Stimulated activated CD4-positive, alpha-beta T cell treated with anti-CD3 and anti-CD28 coated beads, Interleukin-4, amount 100 ng/mL, for 4 hours (primary cell): ENCODE results near the gene CDH4.

Experiments
- DNase-seq, 2 experiments: peaks; one replicate each; pipeline ENCODE4 v3.0.0-alpha.2; 2020

The CDH4 gene

DNA sequence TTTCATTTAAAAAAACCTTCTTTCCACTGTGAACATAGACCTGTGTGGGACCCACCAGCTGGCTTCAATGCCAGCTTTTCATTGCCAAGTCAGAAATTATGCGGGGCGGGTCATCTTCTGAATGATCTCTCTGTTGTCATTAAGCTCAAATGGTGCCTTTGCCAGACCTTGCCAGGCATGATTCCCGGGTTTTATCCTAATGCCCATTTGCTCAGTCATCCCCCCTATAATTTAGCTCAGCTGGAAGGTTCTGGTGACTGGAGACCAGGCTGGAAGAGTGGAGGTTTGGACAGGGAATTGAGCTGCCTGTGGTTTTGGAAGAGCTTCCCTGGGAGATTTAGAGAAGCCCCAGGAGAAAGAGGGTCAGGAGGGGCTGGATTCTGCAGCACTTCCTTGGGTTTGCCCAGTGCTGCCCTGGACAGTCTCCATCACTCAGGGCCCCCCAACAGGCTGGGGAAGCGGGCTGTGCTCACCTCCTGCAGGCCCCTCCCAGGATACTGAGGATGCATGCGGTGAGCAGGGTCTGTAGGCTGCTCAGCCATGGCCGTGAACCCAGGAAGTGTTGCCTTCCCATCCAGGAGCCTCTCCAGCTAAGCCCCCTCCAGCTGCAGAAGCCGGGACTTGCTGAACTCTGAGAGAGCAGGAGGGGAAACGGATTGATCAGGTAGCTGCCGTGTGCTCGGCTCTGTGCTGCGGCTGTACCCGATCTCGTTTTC lies 273.0 kb downstream of the CDH4 start:
- DNase-seq, result no peak

DNA sequence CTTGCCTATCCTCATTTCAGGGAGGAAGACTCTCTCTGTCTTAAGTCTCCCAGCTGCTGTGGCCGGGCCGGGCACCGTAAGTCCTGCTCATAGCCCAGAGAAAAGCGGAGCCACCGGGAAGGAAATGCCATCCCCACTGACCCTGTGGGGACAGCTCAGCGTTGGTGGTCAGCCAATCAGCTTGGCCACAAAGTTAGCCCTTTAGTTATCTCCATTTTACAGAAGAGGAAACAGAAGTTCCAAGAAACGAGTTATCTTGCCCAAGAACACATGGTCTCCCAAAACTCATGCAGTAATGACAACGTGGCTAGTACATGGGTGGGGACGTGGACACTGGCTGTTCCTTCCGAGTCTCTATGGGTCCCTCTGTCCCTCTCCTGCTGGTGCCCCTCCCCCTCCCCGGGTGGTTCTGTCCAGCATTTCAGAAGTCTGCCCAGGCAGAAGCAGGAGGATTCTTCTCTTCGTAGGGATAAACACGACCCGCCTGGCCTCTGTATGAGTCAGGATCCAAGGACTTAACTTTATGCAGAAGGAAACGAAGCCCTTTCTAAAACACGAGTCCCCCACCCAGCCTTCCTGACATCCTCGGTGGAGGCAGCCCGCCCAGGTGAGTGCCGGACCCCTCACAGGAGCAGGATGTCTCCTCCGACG lies 273.8 kb downstream of the CDH4 start:
- DNase-seq, result no peak

DNA sequence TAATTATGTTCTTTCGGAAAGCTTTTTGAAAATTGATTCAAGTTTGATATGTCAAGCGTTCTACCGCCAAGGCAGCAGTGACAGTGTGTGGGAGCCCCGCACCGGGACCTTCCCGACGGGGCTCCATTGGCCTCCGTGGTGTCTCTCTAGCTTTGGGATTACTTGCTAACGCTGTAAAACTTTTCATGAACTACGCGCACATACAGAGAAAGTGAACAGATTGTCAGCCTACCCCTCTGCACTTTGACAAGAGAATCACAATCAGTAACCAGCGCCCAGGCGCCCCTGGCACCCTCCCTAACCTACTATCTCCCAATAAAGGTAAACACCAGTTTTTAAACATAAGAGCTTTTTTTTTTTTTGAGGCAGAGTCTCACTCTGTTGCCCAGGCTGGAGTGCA lies 274.8 kb downstream of the CDH4 start:
- no peak for DNase-seq

DNA sequence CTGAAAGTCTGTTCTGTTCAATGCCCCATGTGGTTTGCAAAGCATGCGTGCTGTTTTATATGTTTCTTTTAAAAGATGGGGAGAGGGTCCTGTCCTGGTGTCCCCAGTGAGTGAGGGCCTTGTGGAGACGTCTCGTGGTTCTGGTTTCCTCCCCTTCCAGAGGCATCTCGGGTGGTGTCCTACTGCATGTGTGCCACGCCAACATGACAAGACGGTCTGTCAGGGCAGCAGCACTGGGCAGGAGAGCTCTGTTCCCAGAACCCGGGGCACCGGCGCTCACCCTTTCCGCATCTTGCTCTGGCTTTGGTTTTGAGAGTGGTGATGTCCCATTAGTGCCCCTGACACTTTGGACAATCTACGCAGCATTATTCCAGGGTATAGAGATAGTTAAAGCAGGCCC lies 275.6 kb downstream of the CDH4 start:
- DNase-seq, result no peak

DNA sequence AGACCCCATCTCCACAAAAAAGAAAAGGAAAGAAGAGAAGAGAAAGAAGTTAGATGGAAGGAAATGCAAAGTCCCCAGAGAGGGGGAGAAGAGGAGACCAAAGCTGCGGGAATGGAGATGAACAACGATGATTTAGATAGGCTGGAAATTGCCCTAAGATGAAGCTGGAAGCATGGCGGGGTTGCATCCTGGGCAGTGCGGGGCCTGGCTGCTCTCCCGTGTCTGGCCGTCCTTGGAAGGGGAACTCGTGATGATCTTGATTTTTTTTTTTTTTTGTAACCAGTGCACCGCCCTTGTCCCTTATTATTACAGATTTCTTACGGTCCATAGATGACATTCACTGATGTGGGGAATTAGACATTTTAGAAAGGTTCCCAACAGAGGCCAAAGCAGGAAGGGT lies 276.5 kb downstream of the CDH4 start:
- DNase-seq, result no peak

DNA sequence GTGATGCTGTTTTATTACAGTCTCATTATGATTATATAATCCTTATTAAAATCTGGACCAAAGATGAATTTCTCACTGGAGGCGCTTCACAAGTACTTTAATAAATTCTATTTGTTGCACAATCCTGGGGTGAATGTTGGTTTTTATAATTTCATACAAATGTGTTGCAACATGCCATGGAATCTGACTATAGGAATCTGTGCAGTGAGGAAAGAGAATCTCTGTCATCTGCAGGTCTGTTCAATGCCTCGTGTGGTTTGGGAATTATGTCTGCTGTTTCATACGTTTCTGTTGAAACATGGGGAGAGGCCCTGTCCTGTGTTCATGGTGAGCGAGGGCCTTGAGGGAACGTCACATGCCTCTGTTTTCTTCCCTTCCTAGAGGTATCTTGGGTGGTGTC lies 277.3 kb downstream of the CDH4 start:
- no peak for DNase-seq

DNA sequence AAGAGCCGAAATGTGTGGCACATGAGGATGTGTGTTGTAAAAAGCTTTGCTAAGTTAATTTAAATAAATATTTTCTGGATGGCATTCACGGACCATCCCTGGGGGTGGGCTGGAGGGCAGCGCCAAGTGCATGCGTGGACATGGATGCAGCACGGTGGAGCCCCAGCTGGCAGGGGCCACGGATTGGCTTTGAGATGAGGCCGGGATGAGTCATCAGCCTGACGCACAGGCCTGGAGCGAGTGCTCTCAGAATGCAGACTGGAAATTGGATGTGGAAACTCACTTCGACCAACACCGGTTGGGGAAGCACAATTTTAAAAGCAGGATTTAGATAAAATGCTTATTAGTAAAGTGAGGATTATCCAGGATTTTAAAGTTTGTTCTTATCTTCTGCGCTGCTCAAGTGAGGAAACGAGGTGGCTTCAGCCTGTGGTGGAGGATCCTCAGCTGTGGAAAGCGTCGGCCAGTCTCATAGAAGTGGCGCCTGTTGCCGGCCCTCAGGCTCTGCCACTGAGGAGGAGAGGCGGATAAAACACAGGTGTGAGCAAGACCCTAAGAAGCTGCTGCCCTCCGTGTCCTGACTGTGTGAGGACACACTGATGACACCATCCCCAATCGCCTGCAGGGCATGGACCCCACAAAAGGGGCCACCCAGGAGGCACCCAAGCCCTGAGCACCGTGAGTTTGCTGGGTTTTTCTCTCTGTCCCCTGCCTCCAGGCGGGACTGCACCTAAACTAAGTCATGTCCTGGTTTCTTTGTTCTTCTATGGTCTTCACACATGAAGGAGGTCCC lies 279.7 kb downstream of the CDH4 start:
- DNase-seq, result no peak

DNA sequence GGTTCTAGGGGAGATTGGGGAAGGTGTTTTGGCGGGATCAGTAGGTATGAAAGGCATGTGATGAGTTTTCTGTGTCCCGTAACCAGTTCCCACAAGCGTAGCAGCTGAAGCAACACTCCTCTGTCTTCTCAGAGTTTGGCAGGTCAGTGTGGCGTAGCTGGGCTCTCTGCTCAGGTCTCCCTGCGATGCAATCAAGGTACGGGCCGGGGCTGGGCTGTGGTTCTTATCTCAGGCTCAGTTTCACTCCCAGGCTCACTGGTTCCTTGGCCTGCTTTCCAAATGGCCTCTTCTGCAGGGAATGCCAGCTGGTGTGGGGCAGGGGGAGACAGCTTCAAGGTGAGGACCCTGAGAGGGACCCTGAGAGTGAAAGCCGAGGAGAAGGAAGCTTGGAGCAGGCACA lies 280.7 kb downstream of the CDH4 start:
- DNase-seq, result no peak

DNA sequence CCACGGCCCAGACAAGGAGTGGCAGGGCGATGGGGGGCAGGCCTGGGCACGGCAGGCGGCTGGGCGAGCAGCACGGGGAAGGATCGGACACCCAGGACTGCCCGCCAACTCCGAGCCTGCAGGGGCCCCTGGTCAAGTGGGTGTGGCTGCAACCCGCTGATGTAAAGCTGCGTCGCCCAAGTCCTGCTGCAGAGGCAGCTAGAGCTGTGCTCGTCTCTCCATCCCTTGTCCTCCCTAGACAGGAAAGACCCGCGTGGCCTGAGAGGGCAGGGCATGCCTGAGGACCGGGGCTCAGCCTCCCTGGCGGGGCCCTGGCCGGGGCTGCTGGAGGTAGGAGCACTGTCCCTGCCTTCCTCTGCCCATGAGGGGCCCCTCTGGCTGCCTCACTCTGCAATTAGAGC lies 281.2 kb downstream of the CDH4 start:
- no peak for DNase-seq

DNA sequence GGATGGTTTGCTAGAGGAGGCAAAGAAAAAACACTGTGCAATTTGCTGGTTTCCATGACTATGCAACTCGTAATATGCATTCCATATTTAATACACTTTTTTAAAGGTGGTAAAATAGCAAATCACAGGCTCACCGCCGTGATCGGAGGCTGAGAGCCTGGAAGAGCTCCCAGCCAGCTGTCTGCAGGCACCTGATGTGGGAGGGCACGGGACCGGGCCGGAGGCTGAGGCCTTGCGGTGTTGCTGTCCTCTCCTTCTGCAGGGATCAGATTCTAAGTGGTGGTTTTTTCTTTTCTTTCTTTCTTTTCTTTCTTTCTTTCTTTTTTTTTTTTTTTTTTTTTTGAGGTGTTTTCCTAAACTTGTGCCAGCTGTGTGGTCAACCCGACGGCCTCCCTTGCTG lies 282.3 kb downstream of the CDH4 start:
- no peak for DNase-seq

DNA sequence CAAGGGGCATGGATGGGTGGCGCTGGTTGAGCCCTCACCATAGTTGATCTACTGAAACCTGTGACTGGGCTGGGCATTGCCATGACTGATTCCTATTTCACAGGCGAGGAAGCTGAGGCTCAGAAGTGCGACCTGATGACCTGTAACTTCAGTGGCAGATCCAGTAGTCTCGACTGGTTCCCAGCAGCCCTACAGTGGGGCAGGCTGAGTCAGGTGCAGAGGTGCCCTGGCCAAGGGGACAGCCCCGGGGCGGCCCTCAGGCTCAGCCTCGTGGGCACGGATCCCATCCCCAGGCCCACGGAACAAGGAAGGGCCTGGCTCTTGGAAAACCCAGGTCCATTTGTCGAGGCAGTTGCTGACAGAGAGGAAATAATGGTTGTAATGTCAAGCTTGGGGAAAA lies 283.0 kb downstream of the CDH4 start:
- no peak for DNase-seq

DNA sequence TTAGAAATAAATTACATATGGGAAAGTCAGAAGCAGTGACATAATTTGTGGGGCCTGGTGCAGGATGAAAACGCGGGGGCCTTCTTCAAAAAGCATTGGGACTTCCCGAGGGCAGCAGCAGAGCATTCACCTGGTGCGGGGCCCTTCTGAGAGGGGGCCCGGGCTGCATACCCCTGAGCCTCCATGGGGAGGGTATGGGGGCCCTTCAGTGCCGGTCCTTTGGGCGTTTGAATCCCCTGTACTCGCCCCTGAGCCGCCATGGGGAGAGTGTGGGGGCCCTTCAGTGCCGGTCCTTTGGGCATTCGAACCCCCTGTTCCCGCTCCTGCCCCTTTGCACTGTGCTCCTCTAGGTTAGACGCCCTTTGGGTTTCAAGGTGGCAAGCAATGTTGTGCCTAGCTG lies 283.5 kb downstream of the CDH4 start:
- DNase-seq, result no peak

DNA sequence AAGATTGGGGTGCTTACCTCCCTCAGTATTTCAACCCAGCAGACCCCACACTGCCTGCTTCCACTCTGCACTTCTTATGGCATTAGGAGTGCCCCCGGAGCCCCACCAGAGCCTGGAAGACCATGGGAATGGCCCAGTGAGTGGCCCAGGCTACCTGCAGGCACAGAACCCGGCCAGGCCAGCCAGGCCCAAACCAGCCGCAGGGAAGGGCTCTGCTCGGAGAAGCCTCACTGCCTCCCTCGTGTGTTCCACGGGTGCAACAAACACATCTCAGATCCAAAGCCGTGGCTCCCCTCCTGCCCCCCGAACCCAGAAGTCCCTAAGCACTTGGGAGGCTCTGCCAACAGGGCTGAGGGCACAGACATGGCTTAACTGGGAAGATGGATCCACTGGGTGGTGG lies 283.9 kb downstream of the CDH4 start:
- DNase-seq, result no peak

DNA sequence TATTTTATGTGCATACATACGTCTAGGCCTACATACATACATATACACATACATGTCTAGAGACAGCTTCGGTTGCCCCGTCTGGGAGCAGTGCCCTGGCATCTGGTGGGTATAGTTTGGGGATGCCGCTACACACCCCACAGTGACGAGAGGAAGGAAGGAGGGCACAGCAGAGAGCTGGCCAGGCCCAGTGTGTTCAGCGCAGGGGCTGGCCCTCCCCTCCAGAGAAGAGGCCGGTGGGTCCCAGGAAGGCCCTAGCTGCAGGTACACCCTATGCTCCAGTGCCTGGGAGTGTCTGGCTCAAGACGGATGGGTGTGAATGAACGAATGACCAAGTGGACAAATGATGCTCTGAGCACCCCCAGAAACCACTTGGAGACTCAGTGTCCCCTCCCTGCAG lies 284.6 kb downstream of the CDH4 start:
- no peak for DNase-seq

DNA sequence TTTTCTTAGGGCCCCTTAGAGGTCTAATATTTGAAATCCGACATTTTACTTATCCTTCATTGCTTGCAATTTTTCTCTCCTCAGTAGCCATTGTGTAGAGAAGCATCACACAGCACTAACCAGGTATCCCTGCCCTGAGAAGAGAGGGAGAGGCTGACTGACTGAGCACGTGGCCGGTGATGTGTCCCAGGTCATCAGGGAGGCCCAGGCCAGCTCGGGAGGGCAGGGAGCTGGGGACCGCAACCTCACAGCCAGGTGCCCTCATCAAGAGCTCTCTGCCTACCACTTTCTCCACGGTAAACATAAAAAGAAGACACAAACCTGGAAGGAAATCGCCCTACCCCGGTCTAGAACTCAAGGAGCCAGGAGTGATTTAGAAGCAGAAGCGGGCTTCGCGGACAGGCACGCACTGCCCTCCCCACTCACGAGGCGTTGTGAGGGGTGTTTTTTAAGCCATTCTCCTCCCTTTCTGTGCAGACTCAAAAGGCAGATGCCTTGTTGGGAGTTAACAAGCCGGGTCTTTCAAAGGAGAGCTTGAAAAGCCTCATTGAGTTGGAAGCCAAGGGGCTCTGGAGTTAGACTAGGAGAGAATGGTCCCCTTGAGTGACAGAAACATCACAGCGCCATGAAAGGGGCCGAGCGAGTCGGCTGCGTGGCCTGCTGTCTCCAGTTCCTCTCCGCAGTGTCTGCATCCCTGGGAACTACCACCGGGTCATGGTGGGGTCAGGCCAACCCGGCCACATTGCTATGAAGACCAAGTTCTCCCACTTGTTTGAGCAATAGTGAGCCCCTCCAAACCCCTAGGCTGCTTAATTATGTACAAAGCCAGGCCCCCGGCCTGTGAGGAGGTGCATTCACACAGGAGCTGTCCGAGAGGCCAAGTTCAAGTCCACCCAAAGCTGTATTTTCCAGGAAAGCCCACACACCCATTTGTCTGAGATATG lies 285.4 kb downstream of the CDH4 start:
- DNase-seq, result no peak

DNA sequence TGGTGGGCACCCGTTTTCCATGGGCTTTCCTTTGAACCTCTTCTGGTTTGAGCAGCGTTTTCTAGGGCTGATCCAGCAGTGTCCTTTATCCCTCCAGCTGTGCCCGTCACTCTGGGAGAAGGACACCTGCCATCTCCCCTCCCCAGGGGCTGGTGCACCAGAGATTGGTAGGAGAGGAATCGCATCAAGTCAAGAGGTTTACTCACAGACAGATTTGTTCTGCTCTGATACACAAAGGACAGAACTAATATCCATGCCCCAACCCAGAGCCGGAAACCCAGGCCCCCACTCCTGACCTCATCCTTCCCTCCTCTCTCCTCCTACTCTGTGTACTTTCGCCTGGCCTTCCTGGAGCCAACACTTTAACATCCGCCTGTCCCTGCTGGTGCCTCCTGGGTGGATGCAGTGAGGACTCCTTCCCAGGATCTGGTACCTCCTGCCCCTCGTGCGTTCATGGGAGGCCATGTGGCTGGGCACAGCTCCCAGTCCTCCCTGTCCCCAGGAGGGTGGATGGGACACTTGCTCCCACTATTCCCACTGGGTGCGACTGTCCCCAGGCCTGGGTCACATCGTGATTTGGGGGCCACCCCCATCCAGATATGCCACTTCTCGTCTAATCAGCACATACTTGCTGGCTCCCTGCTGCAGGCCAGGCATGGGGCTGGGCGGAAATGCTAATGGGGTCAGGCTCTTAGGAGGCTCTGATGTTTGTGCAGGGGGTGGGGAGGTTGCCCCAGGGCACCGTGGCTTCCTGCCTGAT lies 286.3 kb downstream of the CDH4 start:
- no peak for DNase-seq

DNA sequence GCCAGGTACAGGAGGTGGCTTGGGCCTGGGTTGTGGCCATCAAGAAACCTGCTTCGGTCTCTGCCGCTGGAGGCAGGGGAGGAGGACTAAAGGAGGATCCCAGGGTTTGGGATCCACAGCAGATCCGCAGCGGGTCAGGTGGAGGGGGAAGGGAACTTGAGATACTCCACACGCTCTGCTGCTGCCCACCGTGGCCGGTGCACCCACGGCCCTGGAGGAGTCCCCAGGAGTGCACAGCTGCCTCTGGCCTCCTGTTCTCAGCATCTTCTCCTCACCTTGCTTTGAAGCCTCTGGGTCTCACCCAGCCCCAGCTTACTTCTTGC lies 286.8 kb downstream of the CDH4 start:
- DNase-seq, result no peak

DNA sequence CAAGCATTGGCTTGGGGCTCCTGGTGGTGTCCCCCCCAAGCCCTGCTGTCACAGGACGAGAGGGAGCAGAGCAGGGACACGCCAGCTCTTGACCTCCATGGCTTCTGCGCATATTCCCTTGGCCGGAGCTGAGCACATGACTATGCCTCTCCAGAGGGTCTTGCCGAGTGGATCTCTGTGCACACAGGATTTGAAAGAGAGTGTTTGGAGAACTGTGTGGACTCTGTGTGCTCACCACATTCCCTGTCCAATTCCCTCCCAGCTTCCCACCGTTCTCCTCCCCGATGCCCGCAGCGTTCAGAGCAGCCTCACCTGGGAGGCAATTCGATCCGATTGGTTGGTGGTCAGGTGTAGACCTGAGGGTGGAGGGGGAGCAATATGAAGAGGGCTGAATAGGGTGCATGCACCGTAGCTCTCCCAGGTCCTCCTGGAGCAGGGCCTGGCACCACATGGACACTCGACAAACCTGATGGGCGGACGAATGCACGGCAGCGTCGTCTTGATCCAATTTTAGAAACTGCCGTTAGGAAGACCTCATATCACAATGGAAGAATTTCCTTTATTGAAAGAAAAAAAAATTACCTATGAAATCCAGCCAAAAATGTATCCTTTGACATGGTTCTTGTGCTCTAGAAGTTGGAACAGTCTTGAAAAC lies 287.8 kb downstream of the CDH4 start:
- no peak for DNase-seq

DNA sequence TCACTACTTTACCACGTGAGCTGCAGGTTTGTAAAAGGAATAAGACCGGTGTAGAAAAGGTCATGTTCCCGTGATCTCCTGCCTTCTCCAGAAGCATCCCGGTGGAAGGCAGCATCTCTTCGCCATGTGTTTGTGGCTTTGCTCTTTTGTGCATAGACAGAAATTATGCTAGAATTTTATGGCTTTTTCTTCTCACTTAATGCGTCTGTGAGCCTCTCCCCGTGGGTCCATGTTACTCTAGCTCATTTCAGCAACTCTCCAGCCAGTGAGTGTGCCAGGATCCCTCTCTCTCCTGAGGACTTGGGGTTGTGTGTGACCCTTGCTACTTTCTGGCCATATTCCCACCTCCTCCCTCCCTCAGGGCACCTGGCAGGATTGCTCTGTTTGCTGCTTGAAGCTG lies 289.5 kb downstream of the CDH4 start:
- DNase-seq, result no peak

DNA sequence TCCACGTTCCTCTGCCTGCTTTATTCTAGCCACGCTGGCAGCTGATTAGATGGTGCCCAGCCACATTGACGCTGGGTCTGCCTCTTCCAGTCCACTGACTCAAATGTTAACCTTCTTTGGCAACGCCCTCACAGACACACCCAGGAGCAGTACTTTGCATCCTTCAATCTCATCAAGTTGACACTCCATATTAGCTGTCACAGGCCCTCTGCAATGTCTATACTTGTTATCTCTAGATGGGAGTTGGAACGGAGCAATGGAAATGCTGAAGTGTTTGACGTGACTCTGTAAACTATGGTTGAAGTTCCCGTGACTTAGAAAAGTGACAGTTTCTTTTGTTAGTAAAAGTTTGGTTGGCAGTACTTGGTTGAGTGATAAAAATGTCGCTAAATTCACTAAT lies 291.0 kb downstream of the CDH4 start:
- no peak for DNase-seq

DNA sequence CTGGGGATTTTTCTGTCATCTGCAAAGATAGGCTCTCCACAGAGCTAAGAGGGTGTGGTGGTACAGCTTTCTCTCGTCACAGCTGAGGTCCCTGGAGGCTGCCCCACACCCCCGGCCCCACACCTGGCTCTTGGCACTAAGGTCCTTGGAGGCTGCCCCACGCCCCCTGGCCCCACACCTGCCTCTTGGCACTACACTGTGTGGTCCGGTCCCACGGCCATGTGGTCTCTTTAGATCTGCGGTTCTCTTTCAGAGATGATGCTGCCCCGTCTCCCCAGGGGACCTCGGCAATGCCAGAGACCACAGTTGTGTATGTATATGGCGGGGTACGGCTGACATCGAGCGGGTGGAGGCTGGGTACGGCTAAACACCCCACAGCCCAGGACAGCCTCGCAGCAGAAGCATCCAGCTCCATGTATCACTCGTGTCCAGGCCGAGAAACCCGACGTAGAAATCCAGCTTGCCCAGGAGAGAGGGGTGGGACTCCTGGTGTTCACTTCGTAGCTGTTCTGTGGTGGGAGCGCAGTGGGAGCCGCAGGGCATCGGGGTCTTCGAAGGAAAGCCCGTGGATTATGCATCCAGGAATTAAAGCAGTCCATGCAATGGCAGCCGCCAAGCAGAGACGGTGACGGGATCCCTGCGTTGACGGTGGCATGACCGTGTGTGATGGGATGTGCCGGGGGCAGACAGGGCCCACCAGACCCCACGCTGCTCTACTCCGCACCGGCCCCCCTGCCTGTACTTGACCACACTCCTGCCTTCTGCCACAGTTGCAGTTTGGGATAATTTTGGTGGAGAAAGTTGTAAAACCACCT lies 292.1 kb downstream of the CDH4 start:
- no peak for DNase-seq
